ENCODE data around the gene HOMER2.

The HOMER2 gene

GRCh38 chr15:82855286-82856100 lies 97.0 kb downstream of the HOMER2 start:
- DNase-seq, result no peak

- no peak for DNase-seq
These were observed 98.0 kb downstream of the HOMER2 start for GRCh38 chr15:82854554-82854953.

GRCh38 chr15:82852941-82853561 lies 99.5 kb downstream of the HOMER2 start:
- DNase-seq, result no peak

GRCh38 chr15:82851981-82852511 lies 100.5 kb downstream of the HOMER2 start:
- DNase-seq, result no peak

- peak in 1 of 2 experiments; percentile 27 for DNase-seq
These were observed 101.1 kb downstream of the HOMER2 start for GRCh38 chr15:82851306-82851850.

GRCh38 chr15:82850731-82851130 lies 101.8 kb downstream of the HOMER2 start:
- peak; percentile 56 to 83 for DNase-seq

GRCh38 chr15:82849556-82850512 lies 102.7 kb downstream of the HOMER2 start:
- DNase-seq, result peak; percentile 76 to 89

- no peak for DNase-seq
These were observed 104.1 kb downstream of the HOMER2 start for GRCh38 chr15:82848241-82848993.

GRCh38 chr15:82847703-82848102 lies 104.8 kb downstream of the HOMER2 start:
- no peak for DNase-seq

- no peak for DNase-seq
These were observed 105.9 kb downstream of the HOMER2 start for GRCh38 chr15:82846621-82847020.

GRCh38 chr15:82845686-82846085 lies 106.8 kb downstream of the HOMER2 start:
- DNase-seq, result no peak

- no peak for DNase-seq
These were observed 109.0 kb downstream of the HOMER2 start for GRCh38 chr15:82843566-82843965.

GRCh38 chr15:82840166-82840565 lies 112.4 kb downstream of the HOMER2 start:
- no peak for DNase-seq

- DNase-seq, result no peak
These were observed 113.4 kb downstream of the HOMER2 start for GRCh38 chr15:82839136-82839535.

GRCh38 chr15:82838096-82838735 lies 114.3 kb downstream of the HOMER2 start:
- no peak for DNase-seq

GRCh38 chr15:82835391-82835917 lies 117.1 kb downstream of the HOMER2 start:
- no peak for DNase-seq

- DNase-seq, result no peak
These were observed 119.2 kb downstream of the HOMER2 start for GRCh38 chr15:82833362-82833682.

- no peak for DNase-seq
These were observed 119.7 kb downstream of the HOMER2 start for GRCh38 chr15:82832601-82833361.

- DNase-seq, result no peak
These were observed 120.5 kb downstream of the HOMER2 start for GRCh38 chr15:82831894-82832600.

All from NCI-H524 (cell line).